22Rv1 (cell line): Measurements from ENCODE around the gene TFCP2L1.

ENCODE experiments used
- ZFX ChIP-seq: fragments of 450-650 bp; IDR thresholded peaks from 2 replicates; pipeline ENCODE4 v1.6.1; 2017; ENCODE audit warnings: antibody characterized with exemption, borderline replicate concordance
- TF ChIP-seq, protein P1 (sequence below): fragments of 450-650 bp; IDR thresholded peaks from 2 replicates; pipeline ENCODE4 v1.5.1; 2017; ENCODE audit warnings: mild to moderate bottlenecking

- TF ChIP-seq, protein P1, sequence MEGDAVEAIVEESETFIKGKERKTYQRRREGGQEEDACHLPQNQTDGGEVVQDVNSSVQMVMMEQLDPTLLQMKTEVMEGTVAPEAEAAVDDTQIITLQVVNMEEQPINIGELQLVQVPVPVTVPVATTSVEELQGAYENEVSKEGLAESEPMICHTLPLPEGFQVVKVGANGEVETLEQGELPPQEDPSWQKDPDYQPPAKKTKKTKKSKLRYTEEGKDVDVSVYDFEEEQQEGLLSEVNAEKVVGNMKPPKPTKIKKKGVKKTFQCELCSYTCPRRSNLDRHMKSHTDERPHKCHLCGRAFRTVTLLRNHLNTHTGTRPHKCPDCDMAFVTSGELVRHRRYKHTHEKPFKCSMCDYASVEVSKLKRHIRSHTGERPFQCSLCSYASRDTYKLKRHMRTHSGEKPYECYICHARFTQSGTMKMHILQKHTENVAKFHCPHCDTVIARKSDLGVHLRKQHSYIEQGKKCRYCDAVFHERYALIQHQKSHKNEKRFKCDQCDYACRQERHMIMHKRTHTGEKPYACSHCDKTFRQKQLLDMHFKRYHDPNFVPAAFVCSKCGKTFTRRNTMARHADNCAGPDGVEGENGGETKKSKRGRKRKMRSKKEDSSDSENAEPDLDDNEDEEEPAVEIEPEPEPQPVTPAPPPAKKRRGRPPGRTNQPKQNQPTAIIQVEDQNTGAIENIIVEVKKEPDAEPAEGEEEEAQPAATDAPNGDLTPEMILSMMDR, result no peak
- no peak for TF ChIP-seq ZFX
Measured at GRCh38 chr2:121172456-121172855, 112.5 kb downstream of the TFCP2L1 start.
